HEK293T (cell line): Measurements from ENCODE around the gene CNP.

Source experiments
- CTCF ChIA-PET: fragments of 350-600 bp; formaldehyde crosslinking; extraction: SDS; loops from one replicate; lab custom pipeline; 2021; ENCODE audit warnings: antibody characterized with exemption, inconsistent platforms; lab: Yijun Ruan, JAX
- POLR2A ChIA-PET: fragments of 350-600 bp; formaldehyde crosslinking; extraction: SDS; loops from one replicate; lab custom pipeline; 2020; ENCODE audit warnings: antibody characterized with exemption, inconsistent platforms; lab: Yijun Ruan, JAX
- DNase-seq: peaks from one replicate; pipeline ENCODE4 v3.0.0; 2012; ENCODE audit warnings: mixed read lengths; ENCODE audit errors: extremely low spot score
- ARNT ChIP-seq: fragments of 450-650 bp; IDR thresholded peaks from 2 replicates; pipeline ENCODE4 v1.6.1; 2017; ENCODE audit warnings: mild to moderate bottlenecking
- BHLHE40 ChIP-seq: fragments of 450-650 bp; IDR thresholded peaks from 2 replicates; pipeline ENCODE4 v1.6.1; 2016; ENCODE audit warnings: mild to moderate bottlenecking, moderate library complexity, borderline replicate concordance
- CTBP1 ChIP-seq: fragments of 450-650 bp; IDR thresholded peaks from 2 replicates; pipeline ENCODE4 v1.6.1; 2016; ENCODE audit warnings: borderline replicate concordance
- ELF4 ChIP-seq: fragments of 450-650 bp; IDR thresholded peaks from 2 replicates; pipeline ENCODE4 v1.6.1; 2017; ENCODE audit warnings: antibody characterized with exemption
- FOXA1 ChIP-seq: fragments of 450-650 bp; IDR thresholded peaks from 2 replicates; pipeline ENCODE4 v1.6.1; 2016; ENCODE audit warnings: mild to moderate bottlenecking
- FOXK2 ChIP-seq: fragments of 450-650 bp; IDR thresholded peaks from 2 replicates; pipeline ENCODE4 v1.6.1; 2016; ENCODE audit warnings: mild to moderate bottlenecking
- FOXM1 ChIP-seq: fragments of 450-650 bp; IDR thresholded peaks from 2 replicates; pipeline ENCODE4 v1.6.1; 2017; ENCODE audit warnings: mild to moderate bottlenecking, borderline replicate concordance
- HDGF ChIP-seq: fragments of 450-650 bp; IDR thresholded peaks from 2 replicates; pipeline ENCODE4 v1.6.1; 2017; ENCODE audit warnings: antibody characterized with exemption, borderline replicate concordance
- L3MBTL2 ChIP-seq: fragments of 450-650 bp; conservative IDR thresholded peaks from 2 replicates; pipeline ENCODE4 v1.6.1; 2016; ENCODE audit warnings: mild to moderate bottlenecking
- LEF1 ChIP-seq: fragments of 450-650 bp; IDR thresholded peaks from 2 replicates; pipeline ENCODE4 v1.6.1; 2017; ENCODE audit warnings: mild to moderate bottlenecking, borderline replicate concordance
- NFRKB ChIP-seq: fragments of 450-650 bp; IDR thresholded peaks from 2 replicates; pipeline ENCODE4 v1.6.1; 2016; ENCODE audit warnings: mild to moderate bottlenecking, moderate library complexity
- SP1 ChIP-seq: fragments of 450-650 bp; IDR thresholded peaks from 2 replicates; pipeline ENCODE4 v1.6.1; 2017
- SUZ12 ChIP-seq: fragments of 450-650 bp; IDR thresholded peaks from 2 replicates; pipeline ENCODE4 v1.6.1; 2016; ENCODE audit warnings: mild to moderate bottlenecking
- TARDBP ChIP-seq: fragments of 450-650 bp; IDR thresholded peaks from 2 replicates; pipeline ENCODE4 v1.6.1; 2016
- ZNF384 ChIP-seq: fragments of 450-650 bp; IDR thresholded peaks from 2 replicates; pipeline ENCODE4 v1.6.1; 2016
- TF ChIP-seq, protein P1 (sequence below): fragments of 450-650 bp; IDR thresholded peaks from 2 replicates; pipeline ENCODE4 v1.6.1; 2016

CNP gene

DNA sequence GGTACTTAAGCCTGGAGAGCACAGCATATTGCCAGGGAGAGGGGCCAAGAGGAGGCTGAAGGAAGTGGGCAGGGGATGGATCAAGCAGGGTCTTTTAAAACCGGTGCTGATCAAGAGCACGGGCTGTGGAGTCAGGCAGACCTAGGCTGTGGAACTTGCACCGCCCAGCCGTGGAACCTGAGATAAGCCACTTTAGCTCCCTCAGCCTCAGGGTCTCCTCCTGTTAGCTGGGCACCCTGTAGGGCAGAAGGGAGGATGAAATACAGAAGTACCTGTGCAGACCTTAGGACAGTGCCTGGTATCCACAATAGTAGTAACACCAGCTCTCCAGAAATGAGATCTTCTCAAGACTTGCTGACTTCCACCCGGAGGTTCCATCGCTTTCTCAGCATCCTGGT is 26.9 kb upstream of the CNP start:
- ChIA-PET CTCF (interaction anchor here (1.1 kb wide), 1 partner anchor 9 kb away, joined by 3 read pairs; the partner anchor contains the start of gene ODAD4), POLR2A (interaction anchor here (1.0 to 4.1 kb wide), 4 partner anchors 10 to 140 kb away, joined by 3 to 35 read pairs (median 4); partner anchors contain the start of genes ACLY and ODAD4)
- TF ChIP-seq BHLHE40 (no peak), ARNT (no peak), TARDBP (no peak), LEF1 (no peak), FOXK2 (no peak), HDGF (no peak), ZNF384 (no peak), SUZ12 (no peak), FOXM1 (no peak), L3MBTL2 (no peak), NFRKB (no peak), FOXA1 (no peak), CTBP1 (no peak)
- TF ChIP-seq, protein P1, sequence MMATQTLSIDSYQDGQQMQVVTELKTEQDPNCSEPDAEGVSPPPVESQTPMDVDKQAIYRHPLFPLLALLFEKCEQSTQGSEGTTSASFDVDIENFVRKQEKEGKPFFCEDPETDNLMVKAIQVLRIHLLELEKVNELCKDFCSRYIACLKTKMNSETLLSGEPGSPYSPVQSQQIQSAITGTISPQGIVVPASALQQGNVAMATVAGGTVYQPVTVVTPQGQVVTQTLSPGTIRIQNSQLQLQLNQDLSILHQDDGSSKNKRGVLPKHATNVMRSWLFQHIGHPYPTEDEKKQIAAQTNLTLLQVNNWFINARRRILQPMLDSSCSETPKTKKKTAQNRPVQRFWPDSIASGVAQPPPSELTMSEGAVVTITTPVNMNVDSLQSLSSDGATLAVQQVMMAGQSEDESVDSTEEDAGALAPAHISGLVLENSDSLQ, result no peak
- no peak for DNase-seq

- ChIA-PET POLR2A (interaction anchor here (4.1 kb wide), 1 partner anchor 11 kb away, joined by 35 read pairs; the partner anchor contains the start of gene ODAD4), CTCF (interaction anchor here (1.3 to 1.5 kb wide), 2 partner anchors 11 to 18 kb away, joined by 3 to 4 read pairs; partner anchors contain the start of gene ODAD4)
- TF ChIP-seq, protein P1, result no peak
- no peak for TF ChIP-seq L3MBTL2
- TF ChIP-seq FOXA1, result no peak
- no peak for TF ChIP-seq NFRKB
- TF ChIP-seq ELF4, result no peak
- no peak for TF ChIP-seq ARNT
- TF ChIP-seq SP1, result no peak
- TF ChIP-seq LEF1, result no peak
- TF ChIP-seq FOXM1, result no peak
- no peak for TF ChIP-seq FOXK2
- TF ChIP-seq BHLHE40, result no peak
- no peak for TF ChIP-seq SUZ12
- TF ChIP-seq ZNF384, result no peak
- no peak for DNase-seq
Measured at GRCh38 chr17:41941168-41941567, 25.4 kb upstream of the CNP start.

DNA sequence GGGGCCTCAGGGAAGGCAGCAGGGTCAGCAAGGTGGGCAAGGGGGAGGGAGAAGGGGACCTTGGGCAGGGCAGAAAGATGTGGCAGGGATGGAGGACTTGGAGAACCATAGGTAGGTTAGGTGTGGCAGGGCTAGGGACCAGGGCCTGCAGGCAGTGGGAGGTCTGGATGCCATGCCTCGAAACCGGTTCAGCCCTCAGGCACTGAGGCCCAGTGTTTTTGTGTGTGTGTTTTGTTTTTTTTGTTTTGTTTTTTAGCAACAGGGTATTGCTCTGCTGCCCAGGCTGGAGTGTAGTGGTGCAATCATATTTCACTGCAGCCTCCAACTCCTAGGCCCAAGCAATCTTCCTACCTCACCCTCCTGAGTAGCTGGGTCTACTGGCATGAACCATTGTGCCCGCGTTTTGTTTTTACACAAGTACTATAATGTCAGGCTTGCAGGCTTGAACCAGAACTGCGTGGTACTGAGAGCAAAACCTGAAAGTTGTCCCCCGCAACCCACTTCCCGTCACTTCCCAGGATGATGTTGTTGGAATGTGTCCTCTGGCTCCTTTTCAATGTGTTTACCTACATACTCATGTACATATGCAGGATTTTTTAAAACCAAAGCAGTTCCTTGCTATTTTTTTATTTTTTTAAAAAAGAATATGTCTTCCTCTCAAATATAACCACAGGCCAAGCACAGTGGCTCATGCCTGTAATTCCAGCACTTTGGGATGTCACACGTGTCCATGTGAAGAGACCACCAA is 23.8 kb upstream of the CNP start:
- ChIA-PET POLR2A (interaction anchor here (1.6 kb wide), 1 partner anchor 13 kb away, joined by 7 read pairs; the partner anchor contains the start of gene ODAD4), CTCF (interaction anchor here (0.6 to 1.3 kb wide), 2 partner anchors 16 to 21 kb away, joined by 4 read pairs; no protein-coding TSS in a partner anchor)
- TF ChIP-seq HDGF (no peak), CTBP1 (no peak)
- no peak for DNase-seq

- ChIA-PET POLR2A (interaction anchor here (1.6 kb wide), 1 partner anchor 13 kb away, joined by 7 read pairs; the partner anchor contains the start of gene ODAD4), CTCF (no interaction called here)
- no peak for DNase-seq
- TF ChIP-seq ELF4, result no peak
- TF ChIP-seq, protein P1, result no peak
- TF ChIP-seq ZNF384, result no peak
- TF ChIP-seq ARNT, result no peak
Measured at GRCh38 chr17:41943492-41943891, 23.1 kb upstream of the CNP start.

GRCh38 chr17:41944943-41945342 is 21.7 kb upstream of the CNP start:
- TF ChIP-seq CTBP1 (no peak), LEF1 (no peak), FOXM1 (no peak), SUZ12 (no peak)
- TF ChIP-seq, protein P1, result no peak
- POLR2A ChIA-PET, result interaction anchor here (1.2 kb wide), 1 partner anchor 16 kb away, joined by 3 read pairs; no protein-coding TSS in a partner anchor
- DNase-seq, result no peak
- CTCF ChIA-PET, result no interaction called here
